Tibial nerve (tissue), 4 donors: Measurements from ENCODE around the gene SNAPC2.

ENCODE experiments used
- CTCF ChIP-seq, 5 experiments: fragments of 200-600 bp in 3 of 5; fragments of 450-650 bp in 2 of 5; sonication (generic) in 3 of 5; IDR thresholded peaks; one replicate each; pipeline ENCODE4 v1.5.1; 2016 to 2019; ENCODE audit warnings: antibody characterized with exemption in 5 of 5, mild to moderate bottlenecking in 3 of 5, moderate library complexity in 2 of 5
- EP300 ChIP-seq, 2 donors: sonication (generic); formaldehyde crosslinking; IDR thresholded peaks; one replicate each; pipeline ENCODE4 v1.6.1; 2017; ENCODE audit warnings: antibody characterized with exemption in 2 of 2, mild to moderate bottlenecking in 1 of 2
- POLR2A ChIP-seq, 2 donors: fragments of 450-650 bp; IDR thresholded peaks; one replicate each; pipeline ENCODE4 v1.6.1; 2017; ENCODE audit warnings: antibody characterized with exemption in 2 of 2, mild to moderate bottlenecking in 2 of 2, moderate library complexity in 2 of 2

- TF ChIP-seq CTCF (IDR thresholded peaks at IDR 0.05) (no peak), POLR2A (IDR thresholded peaks at IDR 0.05) (no peak), EP300 (IDR thresholded peaks at IDR 0.05) (no peak)
Observed at GRCh38 chr19:7965921-7966665, 46.0 kb downstream of the SNAPC2 start.
